Fibroblast of skin of abdomen (primary cell): Measurements from ENCODE around the gene COX19.
A peak's percentile ranks its signal among the peaks of the same experiment; 100 is the strongest.
"Not testable (repeated sequence)": the region's sequence is repeated elsewhere in the genome, so short reads cannot be mapped to it uniquely, and the experiment has no call there.

ENCODE experiments used
- DNase-seq: peaks from one replicate; pipeline ENCODE4 v3.0.0-alpha.2; 2013

COX19 gene

GRCh38 chr7:1010226-1010625 is 34.9 kb upstream of the COX19 start:
- DNase-seq: no peak

DNA sequence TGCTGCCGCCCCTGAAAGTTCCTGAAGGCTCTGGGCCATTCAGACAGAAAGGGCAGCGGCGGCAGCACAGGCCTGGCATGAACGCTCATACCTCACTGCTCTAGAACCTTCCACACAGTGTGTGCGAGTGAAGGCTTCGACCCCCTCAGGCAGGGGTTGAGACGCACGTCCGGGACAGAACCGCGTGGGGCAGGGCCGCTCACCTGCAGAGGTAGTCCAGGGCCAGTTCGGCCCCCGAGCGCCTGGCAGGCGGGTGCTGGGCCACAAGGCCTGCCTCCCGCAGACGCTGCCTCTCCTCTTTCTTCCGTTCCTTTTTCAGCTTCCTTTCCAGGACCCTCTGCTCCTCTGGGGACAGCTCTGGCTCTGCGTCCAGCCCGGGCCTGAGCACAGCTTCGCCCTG is 34.4 kb upstream of the COX19 start:
- DNase-seq: no peak

- no peak for DNase-seq
These were observed 33.5 kb upstream of the COX19 start for GRCh38 chr7:1008733-1009363.

DNA sequence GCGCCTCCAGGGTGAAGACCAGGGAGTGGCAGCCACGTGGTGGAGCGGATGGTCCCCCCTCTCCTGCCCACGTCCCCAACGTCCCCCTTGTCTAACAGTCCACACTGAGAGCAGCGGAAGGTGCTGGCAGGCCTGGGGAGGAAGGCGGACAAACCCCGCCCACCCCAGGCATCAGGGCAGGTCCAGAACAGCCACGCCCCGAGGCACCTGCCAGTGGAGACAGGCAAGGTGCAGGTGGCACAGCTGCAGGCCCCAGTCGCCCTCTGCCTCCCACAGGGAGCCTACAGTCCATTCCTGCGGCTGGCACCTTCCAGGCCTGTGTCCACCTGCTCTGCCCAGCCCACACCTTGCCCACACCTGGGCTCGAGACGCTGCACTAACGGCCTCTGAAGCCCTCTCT is 32.6 kb upstream of the COX19 start:
- no peak for DNase-seq

DNA sequence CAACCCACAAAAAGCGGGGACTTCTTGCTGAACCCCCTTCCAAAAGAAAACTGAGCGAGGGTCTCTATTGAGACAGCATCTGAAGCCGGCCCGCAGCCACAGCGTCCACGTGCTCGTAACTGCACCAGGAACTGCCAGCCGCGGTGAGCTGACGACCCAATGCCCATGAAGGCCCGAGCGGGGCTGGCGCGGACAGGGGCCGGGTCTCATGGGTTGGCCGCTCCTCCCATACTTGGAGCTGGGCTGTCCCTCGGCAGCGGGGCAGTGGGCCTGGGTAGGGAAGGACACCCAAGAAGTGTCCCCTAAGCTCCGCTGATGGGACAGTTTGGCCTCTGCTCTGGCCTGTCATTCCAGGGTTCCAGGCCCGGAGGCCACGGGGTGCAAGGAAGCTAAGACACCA is 30.0 kb upstream of the COX19 start:
- DNase-seq: no peak

DNA sequence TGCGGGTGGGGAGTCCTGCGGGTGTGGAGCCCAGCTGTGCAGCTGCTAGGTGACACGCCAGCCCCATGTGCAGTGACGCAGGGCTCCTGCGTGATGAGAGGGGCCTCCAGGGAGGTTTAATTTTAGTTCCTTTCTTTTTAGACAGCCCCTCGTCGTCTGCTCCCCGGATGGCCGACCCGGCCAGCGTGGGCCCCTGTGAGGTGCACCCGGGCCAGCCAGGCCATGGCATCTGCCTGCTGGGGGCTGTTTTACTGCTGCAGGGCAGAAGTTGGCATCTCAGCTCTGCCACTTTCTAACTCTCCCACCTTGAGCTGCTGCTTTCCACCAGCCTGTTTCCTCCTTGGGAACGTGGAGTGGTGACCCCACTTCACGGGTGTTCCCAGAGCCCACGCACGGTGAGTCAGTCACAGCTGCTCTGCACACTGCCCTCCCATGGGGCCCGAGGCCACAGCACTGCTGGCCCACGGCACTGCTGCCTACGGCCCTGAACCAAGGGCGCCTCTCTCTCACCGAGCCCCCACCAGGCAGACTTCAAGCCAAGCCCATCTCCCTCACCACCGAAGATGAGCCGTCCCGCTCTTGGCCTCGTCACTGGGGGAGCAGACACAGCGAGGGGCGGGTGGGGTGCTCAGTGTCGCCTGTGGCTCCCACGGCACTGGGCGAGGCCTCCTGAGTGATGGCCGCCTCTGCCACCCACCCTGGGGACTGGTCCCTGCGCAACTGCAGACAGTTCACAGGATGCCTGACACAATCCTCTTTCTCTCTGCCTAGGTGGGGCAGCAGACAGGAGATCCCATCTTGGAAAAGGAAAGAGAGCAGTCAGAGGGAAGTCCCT is 28.9 kb upstream of the COX19 start:
- DNase-seq: no peak

GRCh38 chr7:1002445-1002844 is 27.1 kb upstream of the COX19 start:
- not testable (repeated sequence) for DNase-seq

- not testable (repeated sequence) for DNase-seq
These were observed 26.7 kb upstream of the COX19 start for GRCh38 chr7:1002026-1002425.

DNA sequence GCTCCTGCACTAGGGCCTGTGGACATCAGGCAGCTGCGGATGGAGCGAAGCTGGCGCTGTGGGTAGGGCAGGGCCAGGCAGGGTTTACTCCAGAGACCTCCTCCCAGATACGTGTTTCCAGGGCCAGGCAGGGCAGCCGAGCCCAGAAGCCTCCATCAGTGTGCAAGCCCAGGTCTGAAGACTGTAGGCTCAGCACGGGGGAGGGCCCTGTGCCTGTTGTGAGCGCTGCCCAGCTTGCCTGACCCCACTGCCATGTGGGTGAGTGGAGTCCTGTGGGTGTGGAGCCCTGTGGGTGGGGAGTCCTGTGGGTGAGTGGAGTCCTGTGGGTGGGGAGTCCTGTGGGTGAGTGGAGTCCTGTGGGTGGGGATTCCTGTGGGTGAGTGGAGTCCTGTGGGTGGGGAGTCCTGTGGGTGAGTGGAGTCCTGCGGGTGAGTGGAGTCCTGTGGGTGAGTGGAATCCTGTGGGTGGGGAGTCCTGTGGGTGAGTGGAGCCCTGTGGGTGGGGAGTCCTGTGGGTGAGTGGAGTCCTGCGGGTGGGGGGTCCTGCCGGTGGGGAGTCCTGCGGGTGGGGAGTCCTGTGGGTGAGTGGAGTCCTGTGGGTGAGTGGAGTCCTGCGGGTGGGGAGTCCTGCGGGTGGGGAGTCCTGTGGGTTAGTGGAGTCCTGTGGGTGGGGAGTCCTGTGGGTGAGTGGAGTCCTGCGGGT is 25.9 kb upstream of the COX19 start:
- not testable (repeated sequence) for DNase-seq

GRCh38 chr7:999941-1000935 is 24.9 kb upstream of the COX19 start:
- no peak for DNase-seq

DNA sequence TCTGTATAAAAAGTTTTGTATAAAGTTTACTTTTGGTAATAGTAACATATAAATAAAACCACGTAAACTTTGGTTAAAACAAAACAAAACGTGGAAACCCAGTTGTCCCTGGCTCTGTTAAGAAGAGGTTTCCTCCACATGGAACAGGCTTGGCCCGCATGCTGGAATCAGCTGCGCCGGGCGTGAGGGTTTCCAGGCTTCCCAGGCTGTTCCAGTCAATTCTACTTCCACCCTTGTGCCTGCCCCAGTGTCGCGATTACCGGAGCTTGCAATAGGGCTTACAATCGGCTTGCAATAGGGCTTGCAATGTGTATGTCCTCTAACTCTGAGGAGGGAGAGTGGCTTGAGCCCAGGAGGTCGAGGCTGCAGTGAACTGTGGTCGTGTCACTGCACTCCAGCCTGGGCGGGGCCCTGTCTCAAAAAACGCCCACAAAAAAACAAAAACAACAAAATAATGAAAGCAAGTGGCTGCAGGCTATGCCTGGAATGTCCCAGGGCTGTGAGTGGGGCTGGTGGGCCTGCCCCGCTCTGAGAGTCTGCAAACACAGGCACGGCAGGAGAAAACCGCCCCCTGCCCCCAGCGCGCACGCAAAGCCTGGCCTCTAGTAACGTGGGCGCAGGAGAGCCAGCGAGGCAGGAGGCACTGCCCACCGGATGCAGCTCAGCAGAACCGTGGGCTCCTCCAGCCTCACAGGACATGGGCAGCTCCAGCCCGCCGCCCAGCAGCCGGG is 24.0 kb upstream of the COX19 start:
- no peak for DNase-seq

DNA sequence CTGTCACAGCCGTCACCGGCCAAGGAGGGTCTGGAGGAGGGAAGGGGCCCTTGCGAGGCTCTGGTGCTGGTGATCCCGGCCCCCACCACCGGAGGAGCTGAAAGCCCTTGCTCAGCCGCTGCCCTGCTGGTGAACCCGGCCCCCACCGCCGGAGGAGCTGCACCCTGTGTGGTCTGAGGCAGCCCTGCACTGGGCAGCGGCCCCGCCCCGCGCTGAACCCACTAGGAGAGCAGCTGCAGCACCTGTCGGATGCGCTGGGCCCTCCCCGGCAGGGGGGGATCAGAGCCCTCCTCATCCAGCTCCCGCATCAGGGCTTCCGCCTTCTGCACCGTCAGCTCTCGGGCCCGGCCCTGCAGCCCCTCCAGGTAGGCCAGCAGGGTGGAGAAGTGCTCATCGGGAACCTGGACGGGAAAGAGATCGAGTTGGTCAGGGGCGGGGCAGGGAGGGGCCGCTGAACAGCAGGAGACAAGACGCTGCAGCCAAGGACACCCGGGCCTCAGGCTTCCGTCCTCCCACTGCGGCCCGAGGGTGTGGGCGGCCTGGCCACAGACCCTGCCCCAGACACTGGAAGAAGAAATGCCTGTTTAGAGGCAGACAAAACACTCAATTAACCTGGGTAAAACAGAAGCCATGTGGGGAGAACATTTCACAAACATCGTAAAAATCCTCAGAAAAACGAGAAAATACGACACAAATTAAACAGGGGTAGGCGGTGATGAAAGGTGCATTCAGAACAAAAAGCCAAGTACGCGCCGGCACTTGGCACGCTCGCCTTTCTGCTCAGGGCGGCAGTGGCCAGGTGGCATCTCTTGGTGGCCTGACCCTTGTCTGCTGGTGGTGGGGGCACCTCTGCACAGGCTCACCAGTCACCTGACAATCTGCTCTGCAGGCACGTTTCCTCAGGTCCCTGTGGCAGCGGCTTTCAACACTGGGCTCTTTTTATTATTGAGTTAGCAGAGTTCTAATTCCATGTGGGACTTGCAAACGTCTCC is 22.4 kb upstream of the COX19 start:
- no peak for DNase-seq

GRCh38 chr7:996079-996872 is 20.9 kb upstream of the COX19 start:
- DNase-seq: no peak

DNA sequence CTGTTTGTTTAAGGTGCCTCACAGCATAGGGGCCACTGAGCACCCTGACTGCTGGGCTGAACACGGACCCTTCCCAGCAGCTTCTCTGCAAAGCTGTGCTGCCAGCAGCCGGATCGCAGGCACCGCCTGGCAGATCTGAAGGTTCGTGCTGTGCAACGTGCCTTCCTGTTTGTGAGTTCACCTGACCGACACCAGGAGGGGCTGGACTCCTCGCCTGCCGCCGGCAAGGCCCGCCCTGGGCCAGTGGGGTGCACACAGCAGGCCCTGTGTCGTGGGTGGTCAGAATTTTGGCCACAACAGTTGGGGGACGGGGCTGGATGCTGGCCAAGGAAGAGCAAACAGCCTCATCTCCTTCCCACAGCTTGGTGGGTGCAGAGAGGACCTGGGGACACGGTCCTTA is 20.2 kb upstream of the COX19 start:
- DNase-seq: no peak

DNA sequence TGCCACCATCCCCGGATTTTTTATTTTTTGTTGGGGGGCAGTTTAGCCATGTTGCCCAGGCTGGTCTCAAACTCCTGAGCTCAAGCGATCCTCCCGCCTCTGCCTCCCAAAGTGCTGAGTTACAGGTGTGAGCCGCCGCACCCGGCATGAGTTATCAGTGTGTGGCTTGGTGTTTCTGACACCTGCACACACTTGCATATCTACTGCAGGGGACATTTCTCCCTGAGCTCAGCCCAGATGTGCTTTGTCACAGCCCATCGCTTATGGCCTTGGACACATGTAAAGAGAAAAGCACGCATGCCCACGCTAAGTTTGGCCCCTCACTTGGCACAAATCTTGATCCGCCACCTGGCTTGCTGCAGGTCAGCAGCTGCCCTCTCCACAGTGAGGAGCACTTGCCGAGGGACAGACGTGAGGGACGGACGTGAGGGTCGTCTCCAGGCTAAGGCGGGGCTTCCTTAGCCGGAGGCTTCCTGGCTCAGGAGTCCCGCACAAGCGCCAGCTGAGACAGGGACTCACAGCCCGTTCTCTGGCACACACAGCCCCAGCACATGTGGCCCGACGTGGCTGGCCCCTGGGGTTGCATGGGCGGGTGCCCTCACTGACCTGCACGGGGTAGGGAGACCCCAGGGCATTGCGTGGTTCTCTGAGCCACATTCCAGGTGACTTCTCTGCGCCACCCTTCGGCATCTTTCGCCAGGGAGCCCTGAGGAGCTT is 19.4 kb upstream of the COX19 start:
- DNase-seq: no peak

GRCh38 chr7:992709-993607 is 17.6 kb upstream of the COX19 start:
- DNase-seq: peak; percentile 93
